Activated B cell treated with CpG ODN at 0.5 μM for 24 hours (primary cell): ENCODE results near the gene MAB21L3. TPM values are rescaled to one million over a fixed set of nuclear protein-coding genes. Genes with fewer than 3 reads are reported as not detected.

Experiments used
- ATAC-seq: fragments of 200-7000 bp; cut with Tn5 transposase; one replicate; pipeline ENCODE4 v1.10.0; 2021; ENCODE audit warnings: low read depth, mild to moderate bottlenecking, moderate library complexity
- CTCF ChIA-PET: fragments of 350-600 bp; sonication (Branson Sonifier 250); formaldehyde crosslinking; loops from one replicate; lab custom pipeline; 2021; ENCODE audit warnings: antibody characterized with exemption; lab: Charles Lee
- POLR2A ChIA-PET: fragments of 350-600 bp; sonication (Branson Sonifier 250); formaldehyde crosslinking; loops from one replicate; lab custom pipeline; 2021; ENCODE audit warnings: antibody characterized with exemption; lab: Charles Lee
- DNase-seq: peaks from one replicate; pipeline ENCODE4 v3.0.0; 2022
- H3K27ac Mint-ChIP-seq: one replicate; pipeline ENCODE4 v1.8.0; 2020; ENCODE audit warnings: mixed read lengths
- H3K27me3 Mint-ChIP-seq: one replicate; pipeline ENCODE4 v1.8.0; 2021; ENCODE audit warnings: mixed read lengths
- H3K36me3 Mint-ChIP-seq: one replicate; pipeline ENCODE4 v1.8.0; 2021; ENCODE audit warnings: low read depth, mixed read lengths
- H3K4me1 Mint-ChIP-seq: one replicate; pipeline ENCODE4 v1.8.0; 2021; ENCODE audit warnings: mixed read lengths
- H3K4me3 Mint-ChIP-seq: one replicate; pipeline ENCODE4 v1.8.0; 2020; ENCODE audit warnings: mild to moderate bottlenecking, mixed read lengths
- H3K9me3 Mint-ChIP-seq: one replicate; pipeline ENCODE4 v1.8.0; 2020; ENCODE audit warnings: mixed read lengths
- CTCF ChIP-seq: fragments of 200-600 bp; IDR thresholded peaks from one replicate; pipeline ENCODE4 v1.8.0; 2022; ENCODE audit warnings: antibody characterized with exemption, mild to moderate bottlenecking
- intact Hi-C: fragments of 100-400 bp; cut with micrococcal nuclease; formaldehyde crosslinking; loops from one replicate; pipeline ENCODE4 v1.15.1; 2024
- total RNA-seq: library from RNA; stranded (reverse); gene quantifications from 2 replicates; pipeline ENCODE4 v1.2.3, GENCODE V29; 2022

Gene MAB21L3
- total RNA-seq, 1 donor from 2014 or later = not detected

GRCh38 chr1:116115476-116116439 is 4.6 kb downstream of the MAB21L3 start:
- no peaks in the 10 kb centered on the region for H3K36me3 Mint-ChIP-seq
- no peak for DNase-seq
- peaks cover 4% of the 10 kb centered on the region for H3K4me1 Mint-ChIP-seq
- ATAC-seq = no peak
- ChIA-PET POLR2A (no interaction called here), CTCF (no interaction called here)
- no peak for TF ChIP-seq CTCF
- no peaks in the 10 kb centered on the region for H3K9me3 Mint-ChIP-seq
- H3K27me3 Mint-ChIP-seq = peaks cover 10% of the 10 kb centered on the region
- no peak overlapping the region for H3K4me3 Mint-ChIP-seq
- no peak overlapping the region for H3K27ac Mint-ChIP-seq
- intact Hi-C loops = no loop called here

- no peak for TF ChIP-seq CTCF
- Mint-ChIP-seq H3K4me3 (no peak overlapping the region), H3K4me1 (no peaks in the 10 kb centered on the region), H3K27ac (no peak overlapping the region), H3K27me3 (peaks cover 8% of the 10 kb centered on the region), H3K36me3 (no peaks in the 10 kb centered on the region), H3K9me3 (no peaks in the 10 kb centered on the region)
- ATAC-seq = no peak
- intact Hi-C loops = no loop called here
- no peak for DNase-seq
- ChIA-PET POLR2A (no interaction called here), CTCF (no interaction called here)
Measured at GRCh38 chr1:116118471-116118870, 7.3 kb downstream of the MAB21L3 start.

DNA sequence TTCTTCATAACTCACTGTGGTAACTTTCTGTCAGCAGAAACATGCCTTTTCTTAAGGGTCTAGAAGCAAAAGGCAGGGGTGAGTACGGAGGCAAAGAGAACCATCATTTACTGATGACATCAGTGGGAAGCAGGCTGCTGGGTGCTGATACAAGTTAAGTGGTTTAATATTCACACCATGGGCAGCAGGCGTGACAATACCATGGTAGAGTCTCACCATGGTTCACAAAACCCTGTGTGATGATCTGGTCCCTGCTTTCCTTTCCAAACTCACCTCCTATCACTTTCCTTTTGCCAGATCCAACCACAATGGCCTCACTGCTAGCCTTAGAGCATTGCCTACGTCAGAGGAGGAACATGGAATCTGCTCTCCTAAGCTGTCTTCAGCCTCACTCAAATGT is 8.7 kb downstream of the MAB21L3 start:
- H3K4me1 Mint-ChIP-seq = no peaks in the 10 kb centered on the region
- TF ChIP-seq CTCF = no peak
- no peak for DNase-seq
- ChIA-PET POLR2A (no interaction called here), CTCF (no interaction called here)
- H3K9me3 Mint-ChIP-seq = no peaks in the 10 kb centered on the region
- no peak overlapping the region for H3K27ac Mint-ChIP-seq
- no peak for ATAC-seq
- no peak overlapping the region for H3K4me3 Mint-ChIP-seq
- H3K36me3 Mint-ChIP-seq = no peaks in the 10 kb centered on the region
- H3K27me3 Mint-ChIP-seq = peaks cover 8% of the 10 kb centered on the region
- intact Hi-C loops = no loop called here

DNA sequence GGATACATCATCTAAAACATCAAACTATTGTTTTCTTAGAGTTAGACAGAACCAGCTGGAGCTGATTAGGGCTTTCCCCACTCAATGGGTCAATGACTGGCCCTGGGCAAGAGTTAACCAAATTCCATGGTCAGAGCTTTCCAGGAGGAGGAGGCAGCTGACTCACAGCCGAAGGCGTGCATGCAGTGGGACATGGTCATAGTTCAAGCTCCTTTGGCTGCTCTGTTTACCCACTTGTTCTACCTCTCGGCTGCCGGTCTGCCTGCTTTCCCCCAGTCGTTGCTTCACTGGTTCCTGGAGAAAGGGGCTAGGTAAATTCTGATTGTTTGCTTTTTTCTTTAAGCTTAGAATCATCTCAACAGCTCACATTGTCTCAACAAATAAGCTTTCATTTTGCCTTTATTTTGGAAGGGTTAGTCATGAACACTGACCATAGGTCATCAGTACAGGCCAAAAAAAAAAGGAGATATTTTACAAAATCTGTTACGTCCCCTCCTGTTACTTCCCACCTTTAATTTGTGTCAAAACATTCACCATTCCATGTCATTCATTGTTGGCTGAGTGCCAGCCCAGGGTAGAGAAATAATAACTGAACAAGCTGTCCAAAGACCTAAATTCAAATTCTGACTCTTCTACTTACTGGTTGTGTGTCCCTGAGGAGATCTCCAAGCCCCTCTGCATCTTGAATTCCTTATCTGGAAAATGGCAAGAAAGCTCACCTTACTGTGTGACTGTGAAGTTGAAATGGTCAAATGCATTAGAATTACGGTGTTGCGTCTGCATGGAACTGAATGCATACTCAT is 12.0 kb downstream of the MAB21L3 start:
- ChIA-PET POLR2A (no interaction called here), CTCF (interaction anchor here (1.0 kb wide), 1 partner anchor 16 kb away, joined by 3 read pairs; no protein-coding TSS in a partner anchor)
- Mint-ChIP-seq H3K4me1 (no peaks in the 10 kb centered on the region), H3K9me3 (no peaks in the 10 kb centered on the region), H3K27ac (no peak overlapping the region), H3K27me3 (peaks cover 5% of the 10 kb centered on the region), H3K4me3 (no peak overlapping the region), H3K36me3 (no peaks in the 10 kb centered on the region)
- intact Hi-C loops = no loop called here
- TF ChIP-seq CTCF = no peak
- no peak for DNase-seq
- no peak for ATAC-seq
